Measurements from ENCODE around the gene DHRS12. TPM values are rescaled to one million over a fixed set of nuclear protein-coding genes. Genes with fewer than 3 reads are reported as not detected.
A peak's percentile ranks its signal among the peaks of the same experiment; 100 is the strongest.
"Not testable (repeated sequence)": the region's sequence is repeated elsewhere in the genome, so short reads cannot be mapped to it uniquely, and the experiment has no call there.

DHRS12 gene
- total and polyA plus RNA-seq, 12 donors, result 4.3 to 33.9 (median 11.6) TPM

GRCh38 chr13:51826606-51827005 is 22.6 kb upstream of the DHRS12 start:
- H3K27me3 ChIP-seq, result peaks cover 4% of the 10 kb centered on the region
- H3K9me3 ChIP-seq (replicated peaks in 1 of 3), result no peaks in the 10 kb centered on the region
- peaks cover 0 to 19% of the 10 kb centered on the region in 2 donors for H3K4me1 ChIP-seq (replicated peaks in 1 of 2)
- H3K4me3 ChIP-seq, result no peak overlapping the region
- no peaks in the 10 kb centered on the region for H3K36me3 ChIP-seq (replicated peaks in 1 of 2)
- TF ChIP-seq POLR2A (IDR thresholded peaks at IDR 0.05) (no peak), CTCF (IDR thresholded peaks at IDR 0.05) (no peak)
- H3K27ac ChIP-seq, result no peak overlapping the region
- 19 to 30% (median 20%) methylated on average over 7 of the region's 7 CpGs for WGBS, 4 donors
- intact Hi-C loops (cut with DNase I), result no loop called here
- DNase-seq, result peak in 3 of 7 donors; percentile 36 to 51 (median 42)

- no peaks in the 10 kb centered on the region for H3K36me3 ChIP-seq (replicated peaks in 1 of 2)
- no peak for DNase-seq
- peaks cover 0 to 19% of the 10 kb centered on the region in 2 donors for H3K4me1 ChIP-seq (replicated peaks in 1 of 2)
- TF ChIP-seq POLR2A (IDR thresholded peaks at IDR 0.05) (no peak), CTCF (IDR thresholded peaks at IDR 0.05) (no peak)
- H3K4me3 ChIP-seq, result no peak overlapping the region
- H3K27ac ChIP-seq, result no peak overlapping the region
- intact Hi-C loops (cut with DNase I), result no loop called here
- H3K9me3 ChIP-seq (replicated peaks in 1 of 3), result no peaks in the 10 kb centered on the region
- H3K27me3 ChIP-seq, result peaks cover 4% of the 10 kb centered on the region
- WGBS, 4 donors, result 80 to 85% (median 82%) methylated on average over 9 to 10 of the region's 10 CpGs
Observed at GRCh38 chr13:51825681-51826254, 21.8 kb upstream of the DHRS12 start.

GRCh38 chr13:51825165-51825592 is 21.2 kb upstream of the DHRS12 start:
- Histone ChIP-seq H3K36me3 (replicated peaks in 1 of 2) (no peaks in the 10 kb centered on the region), H3K27me3 (peaks cover 4% of the 10 kb centered on the region), H3K4me3 (no peak overlapping the region), H3K9me3 (replicated peaks in 1 of 3) (no peaks in the 10 kb centered on the region), H3K27ac (no peak overlapping the region), H3K4me1 (replicated peaks in 1 of 2) (peaks cover 0 to 19% of the 10 kb centered on the region in 2 donors)
- intact Hi-C loops (cut with DNase I), result no loop called here
- DNase-seq, result no peak
- WGBS, 4 donors, result 48 to 66% (median 60%) methylated on average over 2 of the region's 2 CpGs
- TF ChIP-seq POLR2A (IDR thresholded peaks at IDR 0.05), result no peak
- no peak for TF ChIP-seq CTCF (IDR thresholded peaks at IDR 0.05)

GRCh38 chr13:51824712-51825111 is 20.7 kb upstream of the DHRS12 start:
- H3K36me3 ChIP-seq (replicated peaks in 1 of 2); H3K4me3 ChIP-seq; H3K27ac ChIP-seq; H3K9me3 ChIP-seq (replicated peaks in 1 of 3); intact Hi-C loops (cut with DNase I); DNase-seq; H3K27me3 ChIP-seq: not testable (repeated sequence)
- peaks cover 0 to 19% of the 10 kb centered on the region in 2 donors for H3K4me1 ChIP-seq (replicated peaks in 1 of 2)
- 83 to 88% (median 84%) methylated on average over 11 of the region's 11 CpGs for WGBS, 4 donors

GRCh38 chr13:51823863-51824262 is 19.9 kb upstream of the DHRS12 start:
- H3K4me3 ChIP-seq, result no peak overlapping the region
- intact Hi-C loops (cut with DNase I), result no loop called here

More at GRCh38 chr13:51823863-51824262, 19.9 kb upstream of the DHRS12 start:
- DNase-seq, result no peak
- H3K36me3 ChIP-seq (replicated peaks in 1 of 2), result no peaks in the 10 kb centered on the region
- WGBS, 4 donors, result 66 to 71% (median 68%) methylated on average over 2 of the region's 2 CpGs
- peaks cover 0 to 19% of the 10 kb centered on the region in 2 donors for H3K4me1 ChIP-seq (replicated peaks in 1 of 2)
- H3K9me3 ChIP-seq (replicated peaks in 1 of 3), result no peaks in the 10 kb centered on the region
- TF ChIP-seq CTCF (IDR thresholded peaks at IDR 0.05), result no peak
- TF ChIP-seq POLR2A (IDR thresholded peaks at IDR 0.05), result no peak
- no peak overlapping the region for H3K27ac ChIP-seq
- peaks cover 4% of the 10 kb centered on the region for H3K27me3 ChIP-seq

Measured in adrenal gland (tissue), 12 donors.